B cell (primary cell): ENCODE measurements around the gene NRG2. TPM values are rescaled to one million over a fixed set of nuclear protein-coding genes. Genes with fewer than 3 reads are reported as not detected.

Experiments
- ATAC-seq: fragments of 200-7000 bp; cut with Tn5 transposase; one replicate; pipeline ENCODE4 v1.10.0; 2021; ENCODE audit warnings: low read depth, mild to moderate bottlenecking, moderate number of reproducible peaks, moderate library complexity
- CTCF ChIA-PET: fragments of 350-600 bp; sonication (Branson Sonifier 250); formaldehyde crosslinking; loops from one replicate; lab custom pipeline; 2021; ENCODE audit warnings: antibody characterized with exemption, inconsistent platforms; lab: Charles Lee
- POLR2A ChIA-PET: fragments of 350-600 bp; sonication (Branson Sonifier 250); formaldehyde crosslinking; loops from one replicate; lab custom pipeline; 2021; ENCODE audit warnings: antibody characterized with exemption; lab: Charles Lee
- DNase-seq: peaks from one replicate; pipeline ENCODE4 v3.0.0; 2013
- H2AFZ ChIP-seq: 2 replicates; pipeline ENCODE4 v1.6.1; 2012; ENCODE audit warnings: mild to moderate bottlenecking, low read depth, low read length; ENCODE audit not compliant: insufficient read depth, poor library complexity, severe bottlenecking
- H3K27ac ChIP-seq, 2 donors: 1 replicate in 1 of 2; 2 replicates in 1 of 2; pipeline ENCODE4 v1.5.1; 2012 to 2013; ENCODE audit warnings: low read length in 2 of 2, mild to moderate bottlenecking in 2 of 2, moderate library complexity in 1 of 2
- H3K27me3 ChIP-seq, 4 experiments: fragments of 200-600 bp in 1 of 4; sonication (generic) in 1 of 4; replicated peaks in 1 of 4; 1 replicate in 2 of 4; 2 replicates in 2 of 4; pipeline versions ENCODE4 v1.6.1 to v1.7.0; 2013 to 2016; ENCODE audit warnings: low read length in 3 of 4, mild to moderate bottlenecking in 2 of 4, mixed read lengths in 1 of 4, moderate library complexity in 1 of 4; ENCODE audit not compliant: insufficient read depth in 4 of 4, control insufficient read depth in 3 of 4; ENCODE audit errors: control extremely low read depth in 1 of 4
- H3K36me3 ChIP-seq, 2 experiments: replicated peaks in 1 of 2; 1 replicate in 1 of 2; 2 replicates in 1 of 2; pipeline versions ENCODE4 v1.6.1 to v1.7.1; 2013; ENCODE audit warnings: low read length in 1 of 2; ENCODE audit not compliant: insufficient read depth in 2 of 2, control insufficient read depth in 1 of 2; ENCODE audit errors: control extremely low read depth in 1 of 2, extremely low read depth in 1 of 2
- H3K4me1 ChIP-seq, 2 donors: fragments of 200-600 bp in 1 of 2; sonication (generic) in 1 of 2; 1 replicate in 1 of 2; 2 replicates in 1 of 2; pipeline versions ENCODE4 v1.5.1 to v1.6.1; 2013 to 2017; ENCODE audit warnings: low read length in 2 of 2; ENCODE audit not compliant: control insufficient read depth in 2 of 2, insufficient read depth in 2 of 2
- H3K4me2 ChIP-seq: replicated peaks from 2 replicates; pipeline ENCODE3; 2012; ENCODE audit warnings: mild to moderate bottlenecking, low read depth, low read length; ENCODE audit not compliant: poor library complexity, severe bottlenecking
- H3K4me3 ChIP-seq, 5 experiments: fragments of 200-600 bp in 1 of 5; sonication (generic) in 1 of 5; 1 replicate in 3 of 5; 2 replicates in 2 of 5; pipeline versions ENCODE4 v1.5.1 to v1.7.0; 2011 to 2016; ENCODE audit warnings: low read length in 4 of 5, mild to moderate bottlenecking in 4 of 5, low read depth in 2 of 5, control low read depth in 1 of 5, moderate library complexity in 1 of 5; ENCODE audit not compliant: insufficient read depth in 1 of 5; ENCODE audit errors: control extremely low read depth in 1 of 5, extremely low read depth in 1 of 5
- H3K79me2 ChIP-seq: fragments of 200-600 bp; sonication (generic); one replicate; pipeline ENCODE4 v1.6.0; 2016; ENCODE audit warnings: low read length; ENCODE audit not compliant: control insufficient read depth, insufficient read depth
- H3K9ac ChIP-seq: fragments of 200-600 bp; sonication (generic); 2 replicates; pipeline ENCODE4 v1.6.1; 2017; ENCODE audit warnings: mild to moderate bottlenecking, low read length, moderate library complexity
- H3K9me3 ChIP-seq, 3 donors: one replicate each; pipeline versions ENCODE4 v1.6.1 to v1.7.1; 2013; ENCODE audit warnings: low read length in 2 of 3; ENCODE audit not compliant: control insufficient read depth in 2 of 3, insufficient read depth in 1 of 3; ENCODE audit errors: control extremely low read depth in 1 of 3
- H4K20me1 ChIP-seq: 2 replicates; pipeline ENCODE4 v1.6.0; 2012; ENCODE audit warnings: mild to moderate bottlenecking, low read length; ENCODE audit not compliant: insufficient read depth, control insufficient read depth, poor library complexity, severe bottlenecking
- H3K27ac Mint-ChIP-seq: one replicate; pipeline ENCODE4 v1.8.0; 2021; ENCODE audit warnings: mixed read lengths
- H3K27me3 Mint-ChIP-seq: one replicate; pipeline ENCODE4 v1.8.0; 2021; ENCODE audit warnings: mixed read lengths
- H3K4me1 Mint-ChIP-seq: one replicate; pipeline ENCODE4 v1.8.0; 2021; ENCODE audit warnings: mixed read lengths
- H3K4me3 Mint-ChIP-seq: one replicate; pipeline ENCODE4 v1.8.0; 2021; ENCODE audit warnings: mixed read lengths
- H3K9me3 Mint-ChIP-seq: one replicate; pipeline ENCODE4 v1.8.0; 2022; ENCODE audit warnings: mixed read lengths; ENCODE audit not compliant: insufficient read depth
- EZH2 ChIP-seq: IDR thresholded peaks from 2 replicates; pipeline ENCODE4 v1.6.1; 2012; ENCODE audit warnings: borderline replicate concordance, low read depth, mild to moderate bottlenecking, moderate library complexity, low read length; ENCODE audit not compliant: insufficient read depth, poor library complexity, severe bottlenecking
- WGBS: methylation state at CpG from one replicate; pipeline ENCODE4 v1.1.5; 2013; ENCODE audit warnings: missing lambda C conversion rate; ENCODE audit not compliant: insufficient coverage; 5-methylcytosine and 5-hydroxymethylcytosine counted together
- intact Hi-C: fragments of 100-400 bp; cut with micrococcal nuclease; formaldehyde crosslinking; loops from one replicate; pipeline ENCODE4 v1.10.0; 2022
- polyA plus RNA-seq: library from polyadenylated mRNA; depleted of rRNA; stranded (reverse); fragments of >200 nt; gene quantifications from 2 replicates; pipeline ENCODE4 v1.2.3, GENCODE V29; 2012
- total RNA-seq, 2 donors: library from RNA; stranded (reverse); fragments of 120-200 nt in 1 of 2; gene quantifications; 1 replicate in 1 of 2; 2 replicates in 1 of 2; pipeline versions ENCODE4 v1.2.3 to v1.2.4, GENCODE V29; 2013 to 2022
- TF ChIP-seq, protein P1 (sequence below): fragments of 200-600 bp; IDR thresholded peaks from one replicate; pipeline ENCODE4 v1.8.0; 2022; ENCODE audit warnings: antibody characterized with exemption, mild to moderate bottlenecking

NRG2 gene
- total and polyA plus RNA-seq, 2 donors (not counting 1 experiment from before 2014, with no cell fraction given) = 0.13 to 0.15 TPM

DNA sequence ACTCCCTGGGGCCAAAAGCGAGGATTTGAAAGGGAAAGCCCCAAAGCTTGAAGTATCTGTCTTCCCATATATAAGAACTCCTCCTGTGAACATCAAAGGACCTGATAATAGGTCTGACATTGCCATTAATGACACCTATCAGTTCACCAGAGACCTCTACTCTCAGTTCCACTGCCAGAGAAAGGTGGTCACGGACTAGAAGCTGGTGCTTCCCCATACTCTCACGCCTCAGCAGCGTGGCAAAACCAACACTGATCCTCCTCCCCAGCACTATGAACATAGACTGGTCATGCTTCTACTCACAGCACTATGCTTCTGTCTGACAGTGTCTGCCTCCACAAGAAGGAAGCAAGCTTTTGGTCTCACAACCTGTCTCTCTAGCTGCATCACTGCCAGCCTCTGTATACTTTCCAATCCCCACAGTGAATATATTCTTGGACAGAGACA, 37.9 kb downstream of the NRG2 start:
- DNase-seq (peak; percentile 51), ATAC-seq (peak; percentile 60)
- Histone ChIP-seq H3K9me3 (no peaks in the 10 kb centered on the region), H2AFZ (no peak overlapping the region), H3K27me3 (peaks cover 0 to 23% (median 15%) of the 10 kb centered on the region in 4 experiments), H3K4me2 (no peak overlapping the region), H4K20me1 (no peaks in the 10 kb centered on the region), H3K4me3 (no peak overlapping the region), H3K36me3 (no peaks in the 10 kb centered on the region), H3K27ac (no peak overlapping the region), H3K9ac (no peak overlapping the region), H3K4me1 (peaks cover 4 to 8% of the 10 kb centered on the region in 2 donors), H3K79me2 (no peaks in the 10 kb centered on the region)
- Mint-ChIP-seq H3K9me3 (no peaks in the 10 kb centered on the region), H3K4me3 (no peak overlapping the region), H3K27ac (no peak overlapping the region), H3K4me1 (peaks cover 6% of the 10 kb centered on the region), H3K27me3 (peaks cover 56% of the 10 kb centered on the region)
- intact Hi-C loops = no loop called here
- 56% methylated on average over 4 of the region's 4 CpGs for WGBS
- TF ChIP-seq, protein P1, sequence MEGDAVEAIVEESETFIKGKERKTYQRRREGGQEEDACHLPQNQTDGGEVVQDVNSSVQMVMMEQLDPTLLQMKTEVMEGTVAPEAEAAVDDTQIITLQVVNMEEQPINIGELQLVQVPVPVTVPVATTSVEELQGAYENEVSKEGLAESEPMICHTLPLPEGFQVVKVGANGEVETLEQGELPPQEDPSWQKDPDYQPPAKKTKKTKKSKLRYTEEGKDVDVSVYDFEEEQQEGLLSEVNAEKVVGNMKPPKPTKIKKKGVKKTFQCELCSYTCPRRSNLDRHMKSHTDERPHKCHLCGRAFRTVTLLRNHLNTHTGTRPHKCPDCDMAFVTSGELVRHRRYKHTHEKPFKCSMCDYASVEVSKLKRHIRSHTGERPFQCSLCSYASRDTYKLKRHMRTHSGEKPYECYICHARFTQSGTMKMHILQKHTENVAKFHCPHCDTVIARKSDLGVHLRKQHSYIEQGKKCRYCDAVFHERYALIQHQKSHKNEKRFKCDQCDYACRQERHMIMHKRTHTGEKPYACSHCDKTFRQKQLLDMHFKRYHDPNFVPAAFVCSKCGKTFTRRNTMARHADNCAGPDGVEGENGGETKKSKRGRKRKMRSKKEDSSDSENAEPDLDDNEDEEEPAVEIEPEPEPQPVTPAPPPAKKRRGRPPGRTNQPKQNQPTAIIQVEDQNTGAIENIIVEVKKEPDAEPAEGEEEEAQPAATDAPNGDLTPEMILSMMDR = no peak
- no peak for TF ChIP-seq EZH2
- ChIA-PET POLR2A (no interaction called here), CTCF (interaction anchor here (1.8 kb wide), 1 partner anchor 36 kb away, joined by 5 read pairs; no protein-coding TSS in a partner anchor)

DNA sequence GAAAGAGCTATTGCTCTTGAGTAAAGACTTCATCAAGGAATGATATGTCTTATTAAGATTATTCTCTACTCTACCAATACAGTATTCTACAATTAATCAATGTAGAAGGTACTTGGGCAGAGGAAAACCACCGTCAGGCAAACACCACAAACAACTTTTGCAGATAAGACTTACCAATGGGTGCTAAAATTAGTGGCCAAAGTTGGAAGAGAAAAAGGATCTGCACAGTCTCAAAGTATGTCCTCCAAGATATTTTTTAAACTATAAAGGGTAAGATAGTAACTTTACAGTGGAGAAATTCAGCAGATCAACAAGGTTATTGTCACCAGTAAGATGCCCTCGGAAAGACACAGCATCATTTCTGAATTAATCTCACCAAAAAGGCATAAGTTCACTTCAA, 38.9 kb downstream of the NRG2 start:
- intact Hi-C loops = no loop called here
- no peak overlapping the region for H3K4me2 ChIP-seq
- Mint-ChIP-seq H3K27ac (no peak overlapping the region), H3K27me3 (peaks cover 60% of the 10 kb centered on the region), H3K4me1 (peaks cover 6% of the 10 kb centered on the region), H3K9me3 (no peaks in the 10 kb centered on the region), H3K4me3 (no peak overlapping the region)
- no peak overlapping the region for H3K9ac ChIP-seq
- H4K20me1 ChIP-seq = no peaks in the 10 kb centered on the region
- H2AFZ ChIP-seq = no peak overlapping the region
- POLR2A ChIA-PET = no interaction called here
- H3K36me3 ChIP-seq = no peaks in the 10 kb centered on the region
- no CpG with 5 or more reads among the region's 2 CpGs for WGBS
- DNase-seq = no peak
- H3K27me3 ChIP-seq = peaks cover 0 to 25% (median 20%) of the 10 kb centered on the region in 4 experiments
- no peak overlapping the region for H3K4me3 ChIP-seq
- no peaks in the 10 kb centered on the region for H3K79me2 ChIP-seq
- TF ChIP-seq, protein P1 = no peak
- no peak for TF ChIP-seq EZH2
- CTCF ChIA-PET = no interaction called here
- no peaks in the 10 kb centered on the region for H3K9me3 ChIP-seq
- H3K4me1 ChIP-seq = peaks cover 4 to 8% of the 10 kb centered on the region in 2 donors
- ATAC-seq = no peak
- no peak overlapping the region for H3K27ac ChIP-seq
